Activated CD4-positive, CD25-positive, alpha-beta regulatory T cell treated with anti-CD3 and anti-CD28 coated beads, Interleukin-2, amount 50 U/mL, for 72 hours (primary cell): Measurements from ENCODE around the gene RERE.
"Not testable (repeated sequence)": the region's sequence is repeated elsewhere in the genome, so short reads cannot be mapped to it uniquely, and the experiment has no call there.

Source experiments
- DNase-seq: peaks from one replicate; pipeline ENCODE4 v3.0.0; 2021

Gene RERE

GRCh38 chr1:8712413-8713231 is 104.8 kb downstream of the RERE start:
- no peak for DNase-seq

- DNase-seq, result no peak
These were observed 105.5 kb downstream of the RERE start for GRCh38 chr1:8711873-8712412.

- no peak for DNase-seq
These were observed 106.3 kb downstream of the RERE start for GRCh38 chr1:8711151-8711550.

- no peak for DNase-seq
These were observed 109.2 kb downstream of the RERE start for GRCh38 chr1:8708259-8708658.

- no peak for DNase-seq
These were observed 110.4 kb downstream of the RERE start for GRCh38 chr1:8706995-8707396.

- DNase-seq, result no peak
These were observed 111.1 kb downstream of the RERE start for GRCh38 chr1:8706291-8706690.

GRCh38 chr1:8704866-8705506 is 112.5 kb downstream of the RERE start:
- no peak for DNase-seq

GRCh38 chr1:8702850-8703810 is 114.3 kb downstream of the RERE start:
- DNase-seq, result peak; percentile 73

- no peak for DNase-seq
These were observed 115.0 kb downstream of the RERE start for GRCh38 chr1:8702472-8702849.

GRCh38 chr1:8701794-8702471 is 115.5 kb downstream of the RERE start:
- no peak for DNase-seq

GRCh38 chr1:8699679-8700078 is 117.8 kb downstream of the RERE start:
- no peak for DNase-seq

- DNase-seq, result no peak
These were observed 118.4 kb downstream of the RERE start for GRCh38 chr1:8698937-8699447.

GRCh38 chr1:8698012-8698630 is 119.3 kb downstream of the RERE start:
- DNase-seq, result no peak

- not testable (repeated sequence) for DNase-seq
These were observed 122.0 kb downstream of the RERE start for GRCh38 chr1:8695442-8695841.

GRCh38 chr1:8693107-8693506 is 124.3 kb downstream of the RERE start:
- no peak for DNase-seq

- DNase-seq, result no peak
These were observed 125.8 kb downstream of the RERE start for GRCh38 chr1:8691662-8692061.

GRCh38 chr1:8690253-8690525 is 127.3 kb downstream of the RERE start:
- DNase-seq, result no peak

GRCh38 chr1:8689431-8690252 is 127.8 kb downstream of the RERE start:
- DNase-seq, result no peak

GRCh38 chr1:8687538-8687937 is 129.9 kb downstream of the RERE start:
- DNase-seq, result no peak

GRCh38 chr1:8687039-8687438 is 130.4 kb downstream of the RERE start:
- no peak for DNase-seq

GRCh38 chr1:8685463-8685862 is 132.0 kb downstream of the RERE start:
- DNase-seq, result no peak
